GM18505 (cell line): ENCODE data around the gene TCF4.

ENCODE experiments used
- ATAC-seq: cut with Tn5 transposase; IDR thresholded peaks from one replicate; pipeline ENCODE4 v1.9.1; 2021; ENCODE audit not compliant: unreplicated experiment
- POLR2A ChIP-seq: IDR thresholded peaks from 4 replicates; pipeline ENCODE4 v1.6.1; 2011; ENCODE audit warnings: borderline replicate concordance; ENCODE audit not compliant: insufficient read depth, insufficient read length; ENCODE audit errors: extremely low read depth

Gene TCF4

DNA sequence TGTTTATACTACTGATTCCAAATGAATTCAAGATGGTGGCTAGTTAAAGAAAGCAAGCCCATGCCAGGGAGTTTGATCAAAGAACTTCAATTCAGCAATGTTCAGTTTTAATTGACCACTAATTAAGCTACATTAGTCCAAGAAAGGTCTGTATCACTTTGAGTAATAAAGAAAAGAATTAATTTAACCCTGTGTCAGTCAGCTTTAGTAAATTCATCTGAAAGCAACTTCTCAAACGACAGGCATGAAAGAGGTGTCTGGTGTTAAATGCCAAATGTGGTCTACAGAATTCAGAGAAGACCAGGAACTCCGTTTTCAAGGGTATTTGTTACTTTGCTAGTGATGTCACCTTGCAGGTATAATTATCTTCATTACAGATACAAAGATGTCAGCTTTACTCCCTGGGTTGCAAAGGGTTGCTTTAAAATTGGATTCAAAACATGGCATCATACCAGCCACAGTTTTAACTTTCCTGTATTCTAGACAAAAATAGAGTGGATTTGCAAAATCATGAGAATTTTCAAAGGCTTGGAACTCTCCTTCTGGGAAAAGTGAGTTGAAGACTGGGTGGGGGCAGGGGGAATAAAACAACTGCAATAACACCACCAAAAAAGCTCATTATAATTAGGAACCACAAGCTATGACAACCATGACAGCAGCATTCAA, 281.5 kb downstream of the TCF4 start:
- TF ChIP-seq POLR2A, result no peak
- no peak for ATAC-seq

DNA sequence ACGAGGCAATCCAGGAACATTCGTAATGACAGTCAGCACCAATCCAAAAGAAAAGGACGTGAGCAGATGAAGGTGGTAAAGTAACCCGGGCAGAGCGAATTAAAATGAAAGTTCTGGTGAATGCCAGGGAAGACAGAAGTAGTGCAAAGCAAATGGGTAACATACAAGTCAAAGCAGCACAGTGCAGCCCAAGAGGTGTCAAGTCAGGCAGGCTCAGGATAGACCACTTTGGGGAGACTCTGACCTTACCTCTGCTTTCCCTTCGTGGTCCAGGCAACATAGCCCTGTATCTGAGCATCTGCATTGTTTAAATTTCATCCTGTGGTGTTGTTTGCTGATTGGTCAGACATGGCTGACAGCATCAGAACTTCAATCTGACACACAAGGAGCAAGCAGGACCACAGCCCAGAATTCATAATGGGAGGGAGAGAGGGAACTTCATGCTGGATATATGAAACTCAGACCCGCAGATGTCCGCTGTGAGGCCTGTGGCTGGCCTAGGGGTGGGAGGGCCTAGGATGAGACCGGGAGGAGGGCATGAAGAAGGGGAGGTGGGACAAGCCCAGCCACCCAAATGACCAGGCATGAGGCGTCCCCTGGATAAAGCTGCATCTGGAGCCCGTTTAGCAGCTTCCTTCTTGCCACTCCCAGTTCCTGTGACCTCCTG, 285.7 kb downstream of the TCF4 start:
- TF ChIP-seq POLR2A, result no peak

DNA sequence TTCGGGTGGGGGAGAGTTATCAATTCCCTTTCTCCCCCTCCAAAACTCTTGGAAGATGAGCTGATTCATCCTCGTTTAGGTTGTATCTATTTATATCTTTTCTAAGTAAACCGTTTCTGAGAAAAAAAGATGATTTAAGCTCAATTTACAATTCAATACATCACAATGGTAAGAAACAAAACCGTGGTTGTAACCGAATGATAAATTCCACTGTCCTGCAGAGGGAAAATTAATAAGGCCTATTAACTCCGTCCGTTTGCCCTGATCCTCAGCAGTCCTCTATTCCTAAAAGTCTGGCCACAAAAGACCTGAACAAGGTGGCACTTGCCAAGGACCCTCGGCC, 286.2 kb downstream of the TCF4 start:
- no peak for ATAC-seq
- TF ChIP-seq POLR2A, result no peak

More for the DNA sequence above, 285.7 kb downstream of the TCF4 start:
- ATAC-seq, result no peak

DNA sequence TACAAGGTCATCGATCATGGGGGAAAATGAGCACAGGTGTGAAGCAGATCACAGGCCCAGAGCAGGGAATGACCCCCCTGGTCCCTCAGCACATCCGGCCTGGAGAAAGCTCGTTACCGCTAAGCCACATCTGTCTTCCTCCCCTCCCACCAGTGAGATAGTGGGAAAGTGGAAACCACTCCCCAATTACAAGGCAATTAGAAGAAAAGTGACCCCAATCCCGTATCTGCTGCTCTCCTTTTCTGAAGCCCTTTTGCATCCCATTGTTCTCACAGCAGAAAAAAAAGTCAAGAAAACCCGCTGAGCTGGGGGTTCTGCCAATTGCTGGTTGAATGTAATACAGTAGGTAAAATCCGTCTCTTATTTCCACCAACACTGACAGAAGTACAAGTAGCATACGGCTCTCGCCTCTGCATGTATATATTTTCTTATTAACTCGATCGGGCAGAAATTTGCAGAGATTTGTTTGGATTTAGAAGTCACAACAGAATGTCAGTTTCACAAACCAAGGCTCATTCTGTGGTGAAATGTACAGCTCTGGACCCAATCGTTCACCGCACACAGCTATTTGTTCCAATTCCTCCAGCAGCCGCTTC, 287.0 kb downstream of the TCF4 start:
- no peak for TF ChIP-seq POLR2A
- no peak for ATAC-seq

DNA sequence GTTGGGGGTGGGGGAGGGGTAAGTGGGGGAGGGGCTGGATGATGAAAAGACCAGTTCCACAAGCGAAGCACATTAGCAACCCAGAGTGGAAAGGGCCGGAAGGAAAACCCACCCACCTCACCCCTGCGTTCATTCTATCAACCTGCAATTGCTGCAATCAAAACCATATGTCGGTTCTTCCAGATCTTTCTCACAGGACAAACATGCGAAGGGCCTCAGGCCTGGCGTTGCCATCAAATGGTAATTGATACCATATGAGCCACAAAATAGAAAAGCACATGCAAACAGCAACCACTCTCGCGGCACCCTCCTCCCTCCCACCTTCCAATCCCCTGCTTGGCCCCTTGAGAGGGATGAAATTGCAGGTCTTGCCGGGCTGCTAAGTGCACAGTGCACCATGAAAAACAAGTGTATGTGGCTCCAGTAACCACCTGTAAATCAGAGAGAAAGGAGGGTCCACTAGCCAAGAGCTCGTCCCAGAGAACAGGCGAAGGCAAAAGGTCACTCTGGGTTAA, 287.5 kb downstream of the TCF4 start:
- no peak for ATAC-seq
- no peak for TF ChIP-seq POLR2A

DNA sequence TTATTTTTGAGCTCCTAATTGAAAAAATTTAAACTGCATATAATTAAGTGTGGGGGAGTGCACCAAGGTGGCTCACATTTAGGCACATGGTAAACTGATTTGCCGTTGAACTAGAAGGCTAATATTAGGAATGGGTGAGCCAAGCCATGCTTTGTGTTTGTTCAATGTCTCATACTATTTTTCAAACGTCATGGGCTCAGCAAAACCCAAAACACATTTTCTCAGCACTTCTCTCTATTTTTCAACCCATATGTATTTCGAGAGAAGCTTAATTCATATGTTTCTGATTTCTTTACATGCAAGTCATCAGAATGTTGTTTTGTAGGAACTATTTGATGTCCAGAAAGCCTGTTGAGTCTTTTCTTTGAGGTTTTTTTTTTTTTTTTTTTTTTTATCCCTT, 291.2 kb downstream of the TCF4 start:
- no peak for ATAC-seq
- no peak for TF ChIP-seq POLR2A

DNA sequence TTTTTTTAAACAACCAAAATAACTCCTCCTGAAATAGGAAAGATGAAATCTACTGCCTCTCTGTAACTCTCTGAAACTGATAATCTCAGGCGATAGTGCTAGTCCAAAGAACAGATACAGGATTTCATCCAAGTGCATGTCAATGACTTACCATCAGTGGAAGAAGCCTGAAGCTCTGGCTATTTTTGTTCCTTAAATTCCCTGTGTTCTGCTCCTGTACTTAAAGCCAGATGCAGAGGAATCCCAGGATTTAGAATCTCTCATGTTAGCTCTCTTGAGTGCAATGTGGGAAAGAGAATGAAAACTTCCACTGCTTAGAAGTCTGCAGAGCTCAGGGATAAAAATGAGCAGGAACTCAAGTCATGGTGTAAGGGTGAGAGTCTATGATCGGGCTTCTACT, 291.9 kb downstream of the TCF4 start:
- TF ChIP-seq POLR2A, result no peak
- no peak for ATAC-seq

DNA sequence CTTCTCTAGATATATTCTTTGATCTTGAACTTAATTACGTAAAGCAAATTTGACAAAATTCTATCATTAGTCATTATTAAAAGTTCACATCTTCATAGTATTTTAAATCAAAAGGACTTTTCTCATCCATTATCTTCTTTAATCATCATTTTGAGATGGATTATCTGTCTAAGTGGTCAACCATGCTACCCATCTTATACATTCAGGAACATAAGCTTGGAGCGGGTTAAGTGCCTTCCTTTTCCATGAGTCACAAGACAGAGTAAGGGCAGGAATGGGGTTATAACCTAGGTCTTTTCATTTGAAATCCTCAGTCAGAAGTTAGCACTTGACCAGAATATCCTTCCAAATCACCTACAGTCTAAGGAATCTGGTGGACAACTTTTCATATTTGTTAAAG, 297.1 kb downstream of the TCF4 start:
- no peak for TF ChIP-seq POLR2A
- no peak for ATAC-seq

DNA sequence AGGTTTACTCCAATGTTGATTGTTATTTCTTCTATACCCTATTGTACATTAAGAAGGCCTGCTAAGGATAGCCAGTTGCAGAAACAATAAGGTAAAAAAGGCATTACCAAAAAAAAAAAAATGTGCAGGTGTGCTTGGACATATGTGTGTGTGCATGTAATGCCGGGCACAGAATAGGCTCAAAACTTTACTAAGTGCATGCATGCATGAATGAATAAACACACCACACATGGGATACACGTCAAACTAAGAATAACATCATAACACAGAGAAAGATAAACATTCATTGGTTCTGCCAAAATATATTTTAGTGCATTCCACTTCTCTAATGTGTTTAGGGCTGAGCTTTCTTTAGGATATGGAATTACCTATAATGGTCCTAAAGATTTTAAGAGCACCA, 298.2 kb downstream of the TCF4 start:
- TF ChIP-seq POLR2A, result no peak
- peak; percentile 72 for ATAC-seq

DNA sequence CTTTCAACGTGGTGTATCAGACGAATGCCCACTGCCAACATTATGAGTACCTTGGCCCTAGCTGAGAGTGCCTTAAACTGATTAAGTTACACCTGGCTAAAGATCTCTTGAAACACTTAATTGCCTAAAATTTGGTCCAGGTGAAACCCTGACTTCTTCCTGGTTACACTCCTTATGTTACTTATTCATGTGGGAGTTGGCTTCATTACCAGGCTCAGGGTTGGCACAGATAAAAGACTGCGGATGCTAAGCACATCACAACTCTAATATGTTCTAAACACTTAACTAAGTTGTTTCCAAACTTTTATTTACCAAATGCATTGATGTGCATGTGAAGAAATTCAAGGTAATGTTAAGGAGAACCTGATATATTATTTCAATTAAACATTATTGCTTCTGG, 298.9 kb downstream of the TCF4 start:
- no peak for ATAC-seq
- no peak for TF ChIP-seq POLR2A

DNA sequence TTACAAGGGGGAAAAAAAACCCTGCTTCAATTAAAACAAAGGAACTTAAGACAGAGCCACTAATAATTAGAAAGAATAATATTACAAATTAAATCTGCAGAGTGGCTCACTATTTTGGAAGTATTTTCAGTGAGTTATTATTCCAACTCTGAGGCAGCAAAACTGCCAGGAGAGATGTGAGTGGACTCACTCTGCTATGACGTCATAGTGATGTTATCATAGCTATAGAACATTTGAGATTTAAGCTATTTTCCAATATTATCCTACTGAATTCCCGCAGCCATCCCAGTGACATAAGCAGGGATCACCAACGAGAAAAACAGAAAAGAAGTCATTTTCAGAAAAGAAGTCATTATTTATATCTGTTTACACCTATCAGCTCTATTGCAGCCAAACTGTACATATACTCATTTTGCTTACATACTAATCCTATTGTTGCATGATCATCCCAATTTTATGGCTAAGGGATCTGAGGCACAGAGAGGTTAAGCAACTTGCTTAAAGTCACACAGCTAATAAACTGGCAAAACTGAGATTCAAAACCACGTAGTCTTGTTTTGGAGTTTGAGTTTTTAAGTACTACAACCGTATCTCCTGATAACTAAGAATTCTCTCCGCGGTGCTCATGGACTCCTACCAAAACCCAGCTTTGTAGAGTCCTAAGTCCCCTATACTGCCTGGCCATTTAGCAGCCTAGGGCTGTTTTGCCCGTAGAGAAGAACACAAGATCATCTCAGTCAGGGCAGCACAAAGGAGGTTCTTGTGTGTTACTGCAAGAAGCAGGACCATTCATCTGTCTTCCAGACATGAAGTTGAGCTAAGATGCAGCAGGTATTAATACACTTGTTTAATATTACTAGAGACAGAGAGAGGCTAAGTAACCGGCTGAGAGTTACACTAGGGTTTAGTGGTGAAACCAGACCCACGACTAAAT, 299.8 kb downstream of the TCF4 start:
- ATAC-seq, result no peak
- no peak for TF ChIP-seq POLR2A

DNA sequence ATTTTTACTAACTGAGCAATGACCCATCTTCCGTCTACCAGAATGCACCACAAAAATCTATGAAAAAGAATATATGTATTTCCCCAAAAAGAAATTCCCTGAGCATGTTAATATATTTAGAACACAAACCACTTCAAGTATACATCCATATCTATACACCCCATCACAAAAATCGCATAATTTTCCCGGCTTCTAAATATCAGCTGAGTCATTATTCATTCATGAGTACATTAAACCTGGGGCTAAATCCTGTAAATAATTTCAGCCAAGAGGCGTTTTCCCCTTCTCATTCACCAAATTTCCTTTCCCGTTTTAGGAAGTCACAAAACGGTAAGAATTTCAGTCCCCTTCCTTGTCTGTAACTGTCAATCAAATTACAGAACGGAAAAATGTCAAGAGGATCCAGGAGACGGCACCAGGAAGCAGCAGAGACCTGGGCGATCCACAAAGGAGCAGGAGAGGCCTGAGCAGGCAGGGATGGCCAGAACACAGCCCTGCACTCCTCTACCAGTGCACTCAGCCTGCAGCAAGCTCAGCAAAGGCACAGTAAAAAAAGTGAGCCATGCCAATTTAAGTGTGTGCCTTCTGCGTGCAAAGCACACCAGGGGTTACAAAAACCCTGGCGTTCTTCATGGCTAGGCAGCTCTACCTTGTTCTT, 300.7 kb downstream of the TCF4 start:
- no peak for TF ChIP-seq POLR2A
- no peak for ATAC-seq
